GM10248 (cell line): ENCODE data around the gene SLCO2A1.

Experiments used
- CTCF ChIA-PET: fragments of 300-600 bp; sonication (Branson Sonifier 250); formaldehyde crosslinking; extraction: SDS; loops from one replicate; lab custom pipeline; 2021; ENCODE audit warnings: antibody characterized with exemption; lab: Yijun Ruan, JAX
- POLR2A ChIA-PET: fragments of 350-650 bp; sonication (Branson Sonifier 250); formaldehyde crosslinking; extraction: SDS; loops from one replicate; lab custom pipeline; 2020; ENCODE audit warnings: antibody characterized with exemption; lab: Yijun Ruan, JAX
- DNase-seq: peaks from one replicate; pipeline ENCODE4 v3.0.0; 2012; ENCODE audit errors: extremely low spot score
- TF ChIP-seq, protein P1 (sequence below): IDR thresholded peaks from 2 replicates; pipeline ENCODE4 v1.5.1; 2012; ENCODE audit warnings: mild to moderate bottlenecking, low read depth; ENCODE audit errors: extremely low read depth, missing control alignments, control extremely low read depth

SLCO2A1 gene

GRCh38 chr3:133963657-133964396 lies 65.9 kb downstream of the SLCO2A1 start:
- ChIA-PET CTCF (interaction anchor here (1.4 kb wide), 1 partner anchor 300 kb away, joined by 3 read pairs; no protein-coding TSS in a partner anchor), POLR2A (no interaction called here)
- DNase-seq = no peak
- TF ChIP-seq, protein P1, sequence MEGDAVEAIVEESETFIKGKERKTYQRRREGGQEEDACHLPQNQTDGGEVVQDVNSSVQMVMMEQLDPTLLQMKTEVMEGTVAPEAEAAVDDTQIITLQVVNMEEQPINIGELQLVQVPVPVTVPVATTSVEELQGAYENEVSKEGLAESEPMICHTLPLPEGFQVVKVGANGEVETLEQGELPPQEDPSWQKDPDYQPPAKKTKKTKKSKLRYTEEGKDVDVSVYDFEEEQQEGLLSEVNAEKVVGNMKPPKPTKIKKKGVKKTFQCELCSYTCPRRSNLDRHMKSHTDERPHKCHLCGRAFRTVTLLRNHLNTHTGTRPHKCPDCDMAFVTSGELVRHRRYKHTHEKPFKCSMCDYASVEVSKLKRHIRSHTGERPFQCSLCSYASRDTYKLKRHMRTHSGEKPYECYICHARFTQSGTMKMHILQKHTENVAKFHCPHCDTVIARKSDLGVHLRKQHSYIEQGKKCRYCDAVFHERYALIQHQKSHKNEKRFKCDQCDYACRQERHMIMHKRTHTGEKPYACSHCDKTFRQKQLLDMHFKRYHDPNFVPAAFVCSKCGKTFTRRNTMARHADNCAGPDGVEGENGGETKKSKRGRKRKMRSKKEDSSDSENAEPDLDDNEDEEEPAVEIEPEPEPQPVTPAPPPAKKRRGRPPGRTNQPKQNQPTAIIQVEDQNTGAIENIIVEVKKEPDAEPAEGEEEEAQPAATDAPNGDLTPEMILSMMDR = no peak

DNA sequence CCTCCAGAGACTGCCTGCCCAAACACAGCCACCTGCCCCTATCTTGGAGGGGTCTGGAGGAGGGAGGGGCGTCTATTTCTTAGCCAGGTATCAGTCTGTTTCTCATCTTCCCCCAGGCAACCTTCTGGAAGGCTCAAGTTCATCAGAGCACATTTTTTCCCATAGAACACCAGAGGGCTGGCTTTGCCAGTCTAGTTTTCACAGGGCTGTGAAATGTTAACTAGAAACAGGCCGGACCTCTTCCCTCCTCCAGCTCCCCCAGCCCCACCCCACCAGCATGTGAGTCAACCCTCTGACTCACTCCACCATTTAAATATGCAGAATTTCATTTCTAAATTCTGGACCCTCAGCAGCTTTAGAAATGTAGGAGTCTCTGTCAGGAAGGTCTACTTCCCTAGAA lies 66.9 kb downstream of the SLCO2A1 start:
- TF ChIP-seq, protein P1 = no peak
- ChIA-PET CTCF (interaction anchor here (1.4 kb wide), 1 partner anchor 299 kb away, joined by 3 read pairs; no protein-coding TSS in a partner anchor), POLR2A (no interaction called here)
- no peak for DNase-seq

DNA sequence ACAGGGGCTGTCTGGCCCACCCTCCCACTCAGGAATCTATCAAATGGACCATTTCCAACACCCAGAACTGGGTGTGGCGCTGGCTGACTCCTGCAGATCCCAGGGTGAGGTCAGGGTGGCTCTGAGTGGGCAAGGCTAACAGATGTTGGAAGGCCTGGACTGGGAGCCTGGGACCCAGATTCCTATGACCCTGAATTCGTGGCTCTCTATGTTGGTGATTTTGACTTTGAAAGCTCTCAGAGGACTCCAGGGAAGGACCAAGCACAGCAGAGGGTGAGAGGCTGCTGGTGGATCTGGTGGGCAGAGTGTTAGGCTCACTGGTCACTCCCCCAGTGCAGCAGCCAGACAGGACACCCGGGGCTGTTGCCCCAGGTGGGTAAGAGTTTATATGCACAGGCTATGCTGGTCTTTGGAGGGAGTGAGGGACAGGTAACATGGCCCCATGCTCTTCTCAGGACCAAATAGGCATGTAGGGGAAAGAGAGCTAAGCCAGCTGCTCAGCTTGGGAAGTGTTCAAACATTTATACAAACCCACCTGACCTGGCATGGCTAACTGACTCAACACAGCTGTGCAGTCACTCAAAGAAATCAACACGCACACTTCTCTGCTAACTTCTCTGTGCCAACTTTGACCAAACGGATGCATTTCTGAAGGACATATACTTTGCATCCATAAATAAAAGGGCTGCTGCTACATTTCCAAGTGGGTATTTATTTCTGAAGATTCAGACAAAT lies 71.5 kb downstream of the SLCO2A1 start:
- ChIA-PET CTCF (no interaction called here), POLR2A (no interaction called here)

GRCh38 chr3:133956982-133957381 lies 72.7 kb downstream of the SLCO2A1 start:
- DNase-seq = no peak
- ChIA-PET POLR2A (no interaction called here), CTCF (interaction anchor here (1.0 kb wide), 1 partner anchor 29 kb away, joined by 3 read pairs; no protein-coding TSS in a partner anchor)
- TF ChIP-seq, protein P1 = no peak

More for the DNA sequence above, 71.5 kb downstream of the SLCO2A1 start:
- no peak for DNase-seq
- TF ChIP-seq, protein P1 = no peak

- CTCF ChIA-PET = no interaction called here
- POLR2A ChIA-PET = no interaction called here
- TF ChIP-seq, protein P1 = no peak
- no peak for DNase-seq
Measured at GRCh38 chr3:133956353-133956752, 73.4 kb downstream of the SLCO2A1 start.

DNA sequence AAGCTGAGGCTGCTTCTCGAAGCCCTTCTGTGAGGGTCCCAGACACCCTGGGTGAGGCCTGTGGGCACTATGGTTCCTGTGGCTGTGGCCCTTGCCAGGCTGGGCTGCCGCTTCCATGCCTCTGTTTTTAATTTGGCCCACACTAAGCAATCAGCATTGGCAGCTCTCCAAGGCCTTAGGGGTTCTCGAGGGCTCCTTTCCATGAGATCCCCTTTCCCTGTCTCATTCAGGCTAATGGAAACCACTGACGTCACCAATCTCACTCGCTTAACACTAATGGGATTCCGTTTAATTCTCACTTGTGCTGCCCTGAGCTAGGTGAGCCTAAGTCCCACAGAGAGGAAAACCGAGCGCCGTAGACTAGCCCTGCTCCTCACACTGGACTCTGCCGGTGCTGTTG lies 73.8 kb downstream of the SLCO2A1 start:
- ChIA-PET POLR2A (no interaction called here), CTCF (interaction anchor here (1.0 kb wide), 1 partner anchor 9 kb away, joined by 3 read pairs; no protein-coding TSS in a partner anchor)
- TF ChIP-seq, protein P1 = no peak

More for the DNA sequence above, 73.8 kb downstream of the SLCO2A1 start:
- DNase-seq = no peak
